Breast epithelium (tissue), 3 donors: Measurements from ENCODE around the gene MRPS12.

Experiments
- CTCF ChIP-seq, 3 donors: fragments of 450-650 bp; IDR thresholded peaks; one replicate each; pipeline ENCODE4 v1.5.1; 2016 to 2017; ENCODE audit warnings: antibody characterized with exemption in 3 of 3, mild to moderate bottlenecking in 3 of 3, moderate library complexity in 3 of 3
- POLR2AphosphoS5 ChIP-seq, 3 donors: sonication (generic); formaldehyde crosslinking; IDR thresholded peaks; one replicate each; pipeline ENCODE4 v1.6.1; 2017; ENCODE audit warnings: antibody characterized with exemption in 3 of 3

- no peak for TF ChIP-seq POLR2AphosphoS5 (IDR thresholded peaks at IDR 0.05)
- TF ChIP-seq CTCF (IDR thresholded peaks at IDR 0.05), result no peak
Observed at GRCh38 chr19:38900743-38901190, 30.0 kb upstream of the MRPS12 start.
